Mucosa of descending colon (tissue), 3 donors: Measurements from ENCODE around the gene ATIC. TPM values are rescaled to one million over a fixed set of nuclear protein-coding genes. Genes with fewer than 3 reads are reported as not detected.

Experiments used
- ATAC-seq: fragments of 200-7000 bp; cut with Tn5 transposase; one replicate; pipeline ENCODE4 v1.9.1; 2020; ENCODE audit warnings: mild to moderate bottlenecking, moderate library complexity
- DNase-seq, 3 donors: peaks; one replicate each; pipeline ENCODE4 v3.0.0-alpha.2; 2020
- H3K36me3 ChIP-seq: fragments of 200-600 bp; one replicate; pipeline ENCODE4 v1.8.0; 2021; ENCODE audit warnings: low read depth, mild to moderate bottlenecking
- H3K4me1 ChIP-seq: fragments of 200-600 bp; one replicate; pipeline ENCODE4 v1.8.0; 2021; ENCODE audit warnings: low read depth, mild to moderate bottlenecking
- H3K4me3 ChIP-seq: fragments of 200-600 bp; one replicate; pipeline ENCODE4 v1.8.0; 2021; ENCODE audit warnings: mild to moderate bottlenecking
- H3K9me3 ChIP-seq: fragments of 200-600 bp; one replicate; pipeline ENCODE4 v1.8.0; 2021; ENCODE audit warnings: mild to moderate bottlenecking
- intact Hi-C, 2 donors: fragments of 100-400 bp; cut with DNase I in 1 of 2; cut with micrococcal nuclease in 1 of 2; formaldehyde crosslinking; loops; one replicate each; pipeline versions ENCODE4 v1.11.0 to v1.11.1; 2022; cut with DNase I, micrococcal nuclease
- total RNA-seq, 3 donors: library from RNA; stranded (reverse); fragmentation: NEBNext Ultra II Directional in 2 of 3; extraction: Animal tissue kit (Norgen Biotek cat#: 25700) in 2 of 3; gene quantifications; one replicate each; pipeline versions ENCODE4 v1.2.1 to v1.2.4, GENCODE V29; 2021 to 2023
- TF ChIP-seq, protein P1 (sequence below): fragments of 200-600 bp; IDR thresholded peaks from one replicate; pipeline ENCODE4 v1.8.0; 2022; ENCODE audit warnings: antibody characterized with exemption, mild to moderate bottlenecking
- donor health status: DM: no; HTN: no; CAD: no; lungs with moderate emphysema.
- donor health status: DM: no; HTN: no; CAD: no.
- donor health status: DM: no; HTN: yes; CAD: no.

The ATIC gene
- total RNA-seq, 3 donors from 2014 or later = 73.8 to 91.2 (median 76.6) TPM

DNA sequence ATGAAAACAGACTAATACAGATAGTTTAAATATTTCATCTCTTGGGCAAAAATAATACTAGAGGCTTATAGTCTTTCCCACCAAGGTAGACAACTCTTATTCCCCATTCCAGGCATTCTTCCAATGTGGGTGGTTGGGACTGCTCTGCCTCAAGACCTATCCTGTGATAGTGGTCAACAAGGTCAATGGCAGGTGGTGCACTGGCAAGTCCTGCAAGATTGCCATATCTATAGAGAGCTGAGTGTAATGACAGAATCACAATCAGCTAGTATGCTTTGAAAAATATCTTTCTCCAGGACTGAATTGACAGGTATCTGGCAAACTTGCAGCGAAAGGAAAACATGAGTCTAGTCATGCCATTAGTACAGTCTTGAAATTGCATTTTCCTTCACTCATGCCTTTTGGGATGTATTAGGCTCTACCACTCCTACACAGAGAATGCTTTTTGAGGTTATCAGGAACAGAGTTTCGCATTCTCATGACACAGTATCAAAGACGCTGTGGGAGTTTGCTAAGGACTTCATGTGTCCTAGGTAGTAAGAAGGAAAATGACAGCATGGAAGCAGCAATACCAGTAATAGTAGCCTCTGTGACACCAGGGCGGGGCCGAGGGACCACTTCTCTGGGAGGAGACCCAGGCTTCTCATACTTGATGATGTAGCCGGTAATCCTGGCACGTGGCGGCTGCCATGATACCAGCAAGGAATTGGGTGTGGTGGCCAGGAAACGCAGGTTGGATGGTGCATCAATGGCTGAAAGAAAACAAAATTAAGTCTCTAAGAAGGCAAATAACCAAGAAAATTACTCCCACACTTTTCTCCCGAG, 63.0 kb downstream of the ATIC start:
- no peaks in the 10 kb centered on the region for H3K36me3 ChIP-seq

DNA sequence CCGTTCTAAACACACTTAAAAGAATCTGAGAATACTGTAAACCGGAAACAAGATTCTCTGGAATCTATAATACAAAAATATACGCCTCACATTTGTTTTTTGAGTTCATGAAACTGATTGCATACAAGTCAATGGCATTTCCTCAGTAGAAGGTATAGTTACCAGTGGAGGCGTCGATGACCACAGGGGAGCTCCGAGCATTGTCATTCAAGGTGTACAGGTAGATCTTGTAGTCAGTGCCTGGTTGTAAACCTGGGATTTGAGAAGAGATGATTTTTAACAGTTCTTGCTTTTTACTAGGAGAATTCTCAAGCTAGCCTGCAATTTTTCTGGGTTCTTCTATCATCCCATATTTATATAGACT, 63.6 kb downstream of the ATIC start:
- TF ChIP-seq, protein P1, sequence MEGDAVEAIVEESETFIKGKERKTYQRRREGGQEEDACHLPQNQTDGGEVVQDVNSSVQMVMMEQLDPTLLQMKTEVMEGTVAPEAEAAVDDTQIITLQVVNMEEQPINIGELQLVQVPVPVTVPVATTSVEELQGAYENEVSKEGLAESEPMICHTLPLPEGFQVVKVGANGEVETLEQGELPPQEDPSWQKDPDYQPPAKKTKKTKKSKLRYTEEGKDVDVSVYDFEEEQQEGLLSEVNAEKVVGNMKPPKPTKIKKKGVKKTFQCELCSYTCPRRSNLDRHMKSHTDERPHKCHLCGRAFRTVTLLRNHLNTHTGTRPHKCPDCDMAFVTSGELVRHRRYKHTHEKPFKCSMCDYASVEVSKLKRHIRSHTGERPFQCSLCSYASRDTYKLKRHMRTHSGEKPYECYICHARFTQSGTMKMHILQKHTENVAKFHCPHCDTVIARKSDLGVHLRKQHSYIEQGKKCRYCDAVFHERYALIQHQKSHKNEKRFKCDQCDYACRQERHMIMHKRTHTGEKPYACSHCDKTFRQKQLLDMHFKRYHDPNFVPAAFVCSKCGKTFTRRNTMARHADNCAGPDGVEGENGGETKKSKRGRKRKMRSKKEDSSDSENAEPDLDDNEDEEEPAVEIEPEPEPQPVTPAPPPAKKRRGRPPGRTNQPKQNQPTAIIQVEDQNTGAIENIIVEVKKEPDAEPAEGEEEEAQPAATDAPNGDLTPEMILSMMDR = no peak
- no peaks in the 10 kb centered on the region for H3K4me1 ChIP-seq
- H3K9me3 ChIP-seq = no peaks in the 10 kb centered on the region
- DNase-seq (no peak), ATAC-seq (no peak)
- no peaks in the 10 kb centered on the region for H3K36me3 ChIP-seq
- intact Hi-C loops = no loop called here
- no peak overlapping the region for H3K4me3 ChIP-seq

More for the DNA sequence above, 63.0 kb downstream of the ATIC start:
- H3K4me3 ChIP-seq = no peak overlapping the region
- DNase-seq (no peak), ATAC-seq (no peak)
- TF ChIP-seq, protein P1 = no peak
- no peaks in the 10 kb centered on the region for H3K9me3 ChIP-seq
- H3K4me1 ChIP-seq = no peaks in the 10 kb centered on the region
- intact Hi-C loops = no loop called here

DNA sequence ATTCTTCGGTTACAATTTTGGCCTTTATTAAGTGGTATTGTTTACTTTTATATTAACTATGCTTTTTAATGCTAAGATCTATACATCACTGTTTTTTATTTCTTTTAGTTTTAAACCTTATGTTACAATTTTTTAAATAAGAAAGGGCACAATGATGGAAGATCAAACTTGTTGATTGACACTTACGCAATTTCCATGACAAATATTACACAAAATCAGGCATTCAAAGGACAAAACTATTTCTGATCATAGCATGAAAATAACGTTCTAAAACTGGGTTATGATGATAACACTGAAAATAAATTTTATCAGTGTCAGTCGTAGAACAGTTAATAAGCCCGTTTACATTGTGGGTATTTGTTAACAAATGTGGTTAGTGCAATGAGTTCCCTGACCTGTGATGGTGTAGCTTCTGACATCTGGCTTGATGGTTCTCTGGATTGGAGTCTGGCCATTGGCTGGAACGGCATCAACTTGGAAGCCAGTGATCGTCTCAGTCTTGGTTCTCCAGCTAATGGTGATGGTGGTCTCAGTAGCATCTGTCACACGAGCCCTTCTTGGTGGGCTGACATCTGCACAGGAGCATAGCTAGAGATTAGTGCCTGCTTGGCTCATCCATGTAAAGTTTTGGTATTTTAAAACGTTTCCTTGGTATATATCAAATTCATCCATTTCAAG, 64.4 kb downstream of the ATIC start:
- ATAC-seq (no peak), DNase-seq (no peak)
- Histone ChIP-seq H3K4me1 (no peaks in the 10 kb centered on the region), H3K36me3 (no peaks in the 10 kb centered on the region), H3K9me3 (no peaks in the 10 kb centered on the region), H3K4me3 (no peak overlapping the region)
- TF ChIP-seq, protein P1 = no peak
- intact Hi-C loops = no loop called here

DNA sequence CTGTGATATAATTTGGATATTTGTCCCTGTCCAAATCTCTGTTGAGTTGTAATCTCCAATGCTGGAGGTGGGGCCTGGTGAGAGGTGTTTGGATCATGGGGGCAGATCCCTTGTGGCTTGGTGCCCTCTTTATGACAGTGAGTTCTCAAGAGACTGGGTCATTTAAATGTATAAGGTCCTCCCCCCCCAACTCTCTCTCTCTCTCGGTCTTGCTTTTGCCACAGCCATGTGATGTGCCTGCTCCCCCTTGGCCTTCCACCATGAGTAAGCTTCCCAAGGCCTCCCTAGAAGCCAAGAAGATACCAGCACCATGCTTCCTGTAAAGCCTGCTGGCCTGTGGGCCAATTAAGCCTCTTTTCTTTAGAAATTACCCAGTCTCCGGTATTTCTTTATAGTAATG, 65.4 kb downstream of the ATIC start:
- TF ChIP-seq, protein P1 = no peak
- no peak for DNase-seq
- H3K4me1 ChIP-seq = no peaks in the 10 kb centered on the region
- H3K36me3 ChIP-seq = no peaks in the 10 kb centered on the region
- no peak overlapping the region for H3K4me3 ChIP-seq
- no peak for ATAC-seq
- intact Hi-C loops = no loop called here
- no peaks in the 10 kb centered on the region for H3K9me3 ChIP-seq

DNA sequence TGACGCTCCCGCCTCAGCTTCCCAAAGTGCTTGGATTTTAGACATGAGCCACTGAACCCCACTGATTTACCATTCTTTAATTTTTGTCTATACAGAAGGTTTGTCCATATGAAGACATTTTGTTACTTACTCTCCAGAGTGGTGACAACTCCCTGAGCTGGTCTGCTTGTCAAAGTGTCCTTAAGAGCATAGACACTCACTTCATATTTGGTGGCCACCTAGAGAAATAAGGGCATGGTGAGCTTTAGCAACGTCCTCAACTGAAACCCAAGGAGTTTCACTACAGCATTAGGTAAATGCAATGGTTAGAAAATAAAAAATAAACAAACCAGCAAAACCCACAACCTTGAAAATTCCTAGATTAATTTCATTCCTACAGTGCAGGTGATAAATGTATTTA, 66.2 kb downstream of the ATIC start:
- H3K36me3 ChIP-seq = no peaks in the 10 kb centered on the region
- intact Hi-C loops = no loop called here
- no peaks in the 10 kb centered on the region for H3K4me1 ChIP-seq
- H3K9me3 ChIP-seq = no peaks in the 10 kb centered on the region
- DNase-seq (no peak), ATAC-seq (no peak)
- H3K4me3 ChIP-seq = no peak overlapping the region
- TF ChIP-seq, protein P1 = no peak
